Measurements from ENCODE around the gene HYAL3.

GRCh38 chr3:50254577-50255250, 44.5 kb downstream of the HYAL3 start:
- no peak for TF ChIP-seq ATAD3A (CRISPR knock-in tag; IDR thresholded peaks at IDR 0.05)
- TF ChIP-seq ZNF18 (CRISPR knock-in tag; IDR thresholded peaks at IDR 0.05; ENCODE audit: insufficient replicate concordance) = no peak
